Breast epithelium (tissue), 4 donors: ENCODE results near the gene STAT3. TPM values are rescaled to one million over a fixed set of nuclear protein-coding genes. Genes with fewer than 3 reads are reported as not detected.
A peak's percentile ranks its signal among the peaks of the same experiment; 100 is the strongest.

Experiments used
- DNase-seq, 2 donors: peaks; one replicate each; pipeline ENCODE4 v3.0.0-alpha.2; 2019; ENCODE audit warnings: low spot score in 2 of 2
- H3K27ac ChIP-seq, 2 donors: fragments of 200-600 bp; sonication (generic) in 1 of 2; one replicate each; pipeline ENCODE4 v1.5.1; 2016 to 2019; ENCODE audit warnings: mild to moderate bottlenecking in 1 of 2
- H3K27me3 ChIP-seq, 2 donors: fragments of 200-600 bp; sonication (generic) in 1 of 2; one replicate each; pipeline versions ENCODE4 v1.5.1 to v1.6.0; 2017 to 2019; ENCODE audit warnings: control low read depth in 1 of 2, mild to moderate bottlenecking in 1 of 2
- H3K36me3 ChIP-seq: fragments of 200-600 bp; one replicate; pipeline ENCODE4 v1.5.1; 2019
- H3K4me1 ChIP-seq, 2 donors: fragments of 200-600 bp; sonication (generic); one replicate each; pipeline ENCODE4 v1.5.1; 2016 to 2019; ENCODE audit warnings: control low read depth in 1 of 2
- H3K4me3 ChIP-seq, 3 donors: fragments of 200-600 bp; sonication (generic); 1 replicate in 2 of 3; 2 replicates in 1 of 3; pipeline ENCODE4 v1.5.1; 2016 to 2019; ENCODE audit warnings: mild to moderate bottlenecking in 3 of 3, moderate library complexity in 2 of 3
- H3K9me3 ChIP-seq, 2 donors: fragments of 200-600 bp; sonication (generic) in 1 of 2; one replicate each; pipeline ENCODE4 v1.5.1; 2016 to 2019; ENCODE audit warnings: control low read depth in 1 of 2
- POLR2A ChIP-seq: fragments of 450-650 bp; IDR thresholded peaks from one replicate; pipeline ENCODE4 v1.6.1; 2016; ENCODE audit warnings: antibody characterized with exemption, mild to moderate bottlenecking, moderate library complexity
- POLR2AphosphoS5 ChIP-seq, 3 donors: sonication (generic); formaldehyde crosslinking; IDR thresholded peaks; one replicate each; pipeline ENCODE4 v1.6.1; 2017; ENCODE audit warnings: antibody characterized with exemption in 3 of 3
- intact Hi-C: fragments of 100-400 bp; cut with DNase I; formaldehyde crosslinking; loops from one replicate; pipeline ENCODE4 v1.15.1; 2023; ENCODE audit warnings: low total_unique reads
- total RNA-seq, 3 donors: library from RNA; depleted of rRNA; stranded (reverse); fragments of >200 nt; gene quantifications; one replicate each; pipeline ENCODE4 v1.1.0, GENCODE V29; 2016
- TF ChIP-seq, protein P1 (sequence below), 3 donors: fragments of 450-650 bp; IDR thresholded peaks; one replicate each; pipeline ENCODE4 v1.5.1; 2016 to 2017; ENCODE audit warnings: antibody characterized with exemption in 3 of 3, mild to moderate bottlenecking in 3 of 3, moderate library complexity in 3 of 3

The STAT3 gene
- total RNA-seq, 3 donors from 2014 or later, result 193 to 322 (median 238) TPM

- peak overlapping the region; percentile 92 to 93 for H3K27ac ChIP-seq
- peaks cover 9 to 29% of the 10 kb centered on the region in 2 donors for H3K4me1 ChIP-seq
- DNase-seq, result no peak
- H3K27me3 ChIP-seq, result no peaks in the 10 kb centered on the region
- TF ChIP-seq, protein P1, sequence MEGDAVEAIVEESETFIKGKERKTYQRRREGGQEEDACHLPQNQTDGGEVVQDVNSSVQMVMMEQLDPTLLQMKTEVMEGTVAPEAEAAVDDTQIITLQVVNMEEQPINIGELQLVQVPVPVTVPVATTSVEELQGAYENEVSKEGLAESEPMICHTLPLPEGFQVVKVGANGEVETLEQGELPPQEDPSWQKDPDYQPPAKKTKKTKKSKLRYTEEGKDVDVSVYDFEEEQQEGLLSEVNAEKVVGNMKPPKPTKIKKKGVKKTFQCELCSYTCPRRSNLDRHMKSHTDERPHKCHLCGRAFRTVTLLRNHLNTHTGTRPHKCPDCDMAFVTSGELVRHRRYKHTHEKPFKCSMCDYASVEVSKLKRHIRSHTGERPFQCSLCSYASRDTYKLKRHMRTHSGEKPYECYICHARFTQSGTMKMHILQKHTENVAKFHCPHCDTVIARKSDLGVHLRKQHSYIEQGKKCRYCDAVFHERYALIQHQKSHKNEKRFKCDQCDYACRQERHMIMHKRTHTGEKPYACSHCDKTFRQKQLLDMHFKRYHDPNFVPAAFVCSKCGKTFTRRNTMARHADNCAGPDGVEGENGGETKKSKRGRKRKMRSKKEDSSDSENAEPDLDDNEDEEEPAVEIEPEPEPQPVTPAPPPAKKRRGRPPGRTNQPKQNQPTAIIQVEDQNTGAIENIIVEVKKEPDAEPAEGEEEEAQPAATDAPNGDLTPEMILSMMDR (IDR thresholded peaks at IDR 0.05), result no peak
- TF ChIP-seq POLR2A (no peak), POLR2AphosphoS5 (IDR thresholded peaks at IDR 0.05) (no peak)
- H3K9me3 ChIP-seq, result no peaks in the 10 kb centered on the region
- peak overlapping the region in 2 of 3 donors; percentile 24 to 45 for H3K4me3 ChIP-seq
- no peaks in the 10 kb centered on the region for H3K36me3 ChIP-seq
- intact Hi-C loops, result no loop called here
Observed at GRCh38 chr17:42411905-42412679, 23.9 kb upstream of the STAT3 start.

DNA sequence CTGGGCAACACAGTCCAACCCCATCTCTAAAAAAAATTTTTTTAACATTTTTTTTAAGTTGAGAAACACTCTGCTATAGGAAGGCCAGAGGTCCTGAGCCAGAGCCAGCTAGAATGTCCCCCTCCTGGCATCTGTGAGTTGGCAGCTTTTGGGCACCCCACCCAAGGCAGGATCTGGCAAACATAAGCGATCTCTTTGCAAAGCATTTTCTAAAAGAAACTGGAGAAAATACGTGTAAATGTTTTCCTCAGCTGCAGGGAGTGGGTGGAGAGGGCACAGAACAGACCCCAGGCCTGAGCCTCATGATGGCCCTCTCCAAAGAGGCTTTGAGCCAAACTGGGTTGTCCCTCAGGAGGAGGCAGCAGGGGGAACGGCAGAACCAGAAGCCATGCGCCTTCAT is 23.1 kb upstream of the STAT3 start:
- peak in 1 of 3 donors; percentile 14 for TF ChIP-seq POLR2AphosphoS5 (IDR thresholded peaks at IDR 0.05)
- TF ChIP-seq, protein P1 (IDR thresholded peaks at IDR 0.05), result no peak
- Histone ChIP-seq H3K36me3 (no peaks in the 10 kb centered on the region), H3K9me3 (no peaks in the 10 kb centered on the region), H3K4me1 (peaks cover 9 to 32% of the 10 kb centered on the region in 2 donors), H3K4me3 (peak overlapping the region in 2 of 3 donors; percentile 24 to 45), H3K27me3 (no peaks in the 10 kb centered on the region), H3K27ac (peak overlapping the region; percentile 92 to 93)
- peak in 1 of 2 donors; percentile 77 for DNase-seq
- intact Hi-C loops, result no loop called here

DNA sequence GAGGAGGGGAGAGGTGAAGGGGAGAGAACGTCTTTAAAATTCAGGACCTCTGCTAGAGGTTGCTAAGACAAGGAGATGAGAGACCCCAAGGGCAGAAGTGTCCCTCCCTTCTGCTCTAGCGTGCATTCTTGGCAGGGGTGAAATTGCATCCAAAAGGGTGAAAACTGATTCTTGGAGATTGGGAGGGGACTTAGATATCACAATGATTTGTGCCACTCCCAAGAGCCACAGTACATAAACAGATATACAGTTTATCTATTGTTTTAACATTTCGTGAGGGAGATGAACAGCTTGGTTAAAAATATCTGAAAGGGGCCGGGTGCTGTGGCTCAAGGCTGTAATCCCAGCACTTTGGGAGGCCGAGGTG is 22.1 kb upstream of the STAT3 start:
- H3K4me3 ChIP-seq, result peak overlapping the region in 2 of 3 donors; percentile 22 to 40
- intact Hi-C loops, result no loop called here
- peaks cover 9 to 32% of the 10 kb centered on the region in 2 donors for H3K4me1 ChIP-seq
- no peaks in the 10 kb centered on the region for H3K36me3 ChIP-seq
- peak overlapping the region; percentile 92 to 93 for H3K27ac ChIP-seq
- no peaks in the 10 kb centered on the region for H3K27me3 ChIP-seq
- no peak for DNase-seq
- no peaks in the 10 kb centered on the region for H3K9me3 ChIP-seq
- TF ChIP-seq POLR2AphosphoS5 (IDR thresholded peaks at IDR 0.05), result no peak
- TF ChIP-seq, protein P1 (IDR thresholded peaks at IDR 0.05), result no peak
- no peak for TF ChIP-seq POLR2A

DNA sequence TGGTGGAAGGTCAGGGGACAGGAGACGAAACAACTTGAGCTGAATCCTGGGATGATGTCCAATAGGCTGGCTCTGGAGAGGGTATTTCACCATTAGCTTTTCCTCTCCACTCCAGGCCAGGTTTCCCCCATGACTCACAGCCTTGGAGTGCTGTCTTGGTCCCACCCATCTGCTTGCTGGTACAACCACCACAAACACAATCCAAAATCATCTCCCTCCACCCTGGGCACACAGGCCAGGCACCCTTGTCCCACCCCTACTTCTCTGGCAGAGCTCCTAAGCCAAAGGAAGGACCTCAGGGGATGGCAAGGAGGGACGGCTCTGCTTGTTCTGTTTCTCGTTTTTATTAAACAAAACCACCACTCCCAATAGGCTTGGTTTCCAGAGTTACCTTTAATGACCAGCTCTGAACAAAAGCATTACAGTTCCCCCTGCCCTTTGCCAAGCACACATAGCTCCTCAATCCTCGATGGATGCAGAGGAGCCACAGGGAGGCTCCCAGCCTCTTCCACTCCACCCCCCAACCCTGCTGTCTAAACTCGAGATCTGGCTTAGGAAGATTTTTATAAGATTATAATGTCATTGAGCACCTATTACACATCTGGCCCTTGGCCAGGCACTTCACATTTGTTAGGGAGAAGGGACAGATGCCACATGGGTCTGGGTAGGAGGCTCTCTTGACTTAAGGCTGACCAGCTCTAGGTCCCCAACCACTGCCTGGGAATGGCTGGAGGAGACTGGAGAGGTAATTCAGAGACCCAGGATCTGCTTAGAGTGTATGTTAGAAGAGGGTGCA is 21.5 kb upstream of the STAT3 start:
- Histone ChIP-seq H3K27ac (peak overlapping the region; percentile 92 to 93), H3K9me3 (no peaks in the 10 kb centered on the region), H3K4me3 (peak overlapping the region in 2 of 3 donors; percentile 22 to 40), H3K4me1 (peaks cover 9 to 32% of the 10 kb centered on the region in 2 donors), H3K36me3 (no peaks in the 10 kb centered on the region), H3K27me3 (no peaks in the 10 kb centered on the region)
- intact Hi-C loops, result loop anchor here (5.0 kb wide), 1 partner anchor 87 kb away; no protein-coding TSS in a partner anchor
- DNase-seq, result peak; percentile 72 to 96
- TF ChIP-seq POLR2A (peak; percentile 34), POLR2AphosphoS5 (IDR thresholded peaks at IDR 0.05) (peak; percentile 61 to 77 (median 67))
- TF ChIP-seq, protein P1 (IDR thresholded peaks at IDR 0.05), result no peak
